SIG-M5 treated with dmso at 0.1 percent for 504 hours (cell line): ENCODE data around the gene SPOCK1.

Experiments
- DNase-seq: peaks from one replicate; lab custom pipeline; 2025; ENCODE audit not compliant: unreplicated experiment; lab: John Stamatoyannopoulos, UW

SPOCK1 gene

DNA sequence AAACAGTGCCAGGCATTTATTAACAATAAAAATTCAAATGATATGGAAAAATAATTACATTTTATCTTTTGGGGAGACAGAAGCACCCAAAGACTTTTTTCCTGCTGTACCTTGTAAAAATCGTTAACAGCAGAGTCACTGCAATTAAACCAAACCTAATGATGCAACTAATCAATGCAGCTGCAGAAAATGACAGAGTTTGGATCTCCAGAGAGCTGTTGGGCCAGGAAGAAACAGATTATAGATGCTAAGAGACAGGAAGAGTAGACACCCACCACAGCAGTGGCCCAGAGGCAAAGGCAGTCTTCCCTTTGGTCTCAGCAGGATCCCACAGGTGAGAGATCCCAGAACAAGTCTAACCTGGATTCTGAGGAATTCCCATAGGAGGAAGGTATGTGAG lies 53.0 kb downstream of the SPOCK1 start:
- DNase-seq: no peak

DNA sequence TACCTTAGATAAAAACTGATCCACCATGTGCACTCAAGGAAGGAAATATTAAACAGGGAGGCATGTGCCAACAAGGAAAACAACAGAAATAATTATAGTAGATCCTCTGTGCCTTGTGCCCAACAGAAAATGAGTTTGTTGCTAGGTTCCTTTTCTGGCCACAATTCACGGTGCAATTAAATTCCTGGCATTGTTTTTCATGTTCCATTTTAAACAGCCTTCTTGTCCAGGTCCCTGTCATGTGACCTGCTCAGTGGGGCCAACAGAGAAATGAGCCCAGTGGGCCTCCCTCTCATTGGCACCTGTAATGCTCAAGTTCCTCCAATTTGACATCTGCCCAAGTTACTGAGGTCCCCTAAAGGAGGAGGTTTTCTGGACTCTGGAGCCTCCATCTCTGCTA lies 56.5 kb downstream of the SPOCK1 start:
- no peak for DNase-seq

DNA sequence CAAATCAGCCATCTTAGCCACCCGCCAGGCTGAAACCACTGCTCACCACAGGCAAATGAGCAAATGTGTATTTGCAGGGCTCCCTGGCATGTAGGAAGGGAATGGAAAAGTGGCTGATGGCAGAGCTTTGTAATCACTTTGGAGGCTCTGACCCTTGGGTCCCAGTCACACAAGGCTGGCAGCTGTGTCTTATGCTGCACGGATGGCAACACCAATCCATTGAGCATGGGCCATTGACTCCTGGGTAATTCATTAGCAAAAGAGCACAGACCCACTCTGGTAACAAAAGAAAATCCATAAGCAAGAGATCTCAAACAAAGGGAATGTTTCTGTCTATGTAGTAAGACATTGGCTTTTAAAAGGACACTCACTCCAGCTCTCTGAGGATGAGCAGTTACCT lies 57.6 kb downstream of the SPOCK1 start:
- no peak for DNase-seq

DNA sequence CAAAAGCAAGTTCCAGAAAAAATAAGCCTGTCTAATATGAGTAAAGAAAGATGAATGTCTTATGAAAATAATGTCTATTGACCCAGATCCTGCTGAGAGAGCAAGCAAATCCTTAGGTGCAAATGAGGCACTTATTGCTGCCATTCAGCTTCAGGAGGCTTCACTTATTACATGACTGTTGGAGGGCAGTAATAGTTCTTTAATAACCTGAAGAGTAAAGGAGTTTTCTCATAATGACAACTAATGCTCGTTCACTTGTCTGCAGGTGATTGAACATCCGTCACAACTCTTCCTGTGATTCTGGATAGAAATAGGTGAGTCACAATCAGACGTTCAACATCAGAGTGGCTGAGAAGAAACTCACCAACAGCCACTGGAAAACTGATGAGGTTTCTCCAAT lies 58.3 kb downstream of the SPOCK1 start:
- DNase-seq: no peak

DNA sequence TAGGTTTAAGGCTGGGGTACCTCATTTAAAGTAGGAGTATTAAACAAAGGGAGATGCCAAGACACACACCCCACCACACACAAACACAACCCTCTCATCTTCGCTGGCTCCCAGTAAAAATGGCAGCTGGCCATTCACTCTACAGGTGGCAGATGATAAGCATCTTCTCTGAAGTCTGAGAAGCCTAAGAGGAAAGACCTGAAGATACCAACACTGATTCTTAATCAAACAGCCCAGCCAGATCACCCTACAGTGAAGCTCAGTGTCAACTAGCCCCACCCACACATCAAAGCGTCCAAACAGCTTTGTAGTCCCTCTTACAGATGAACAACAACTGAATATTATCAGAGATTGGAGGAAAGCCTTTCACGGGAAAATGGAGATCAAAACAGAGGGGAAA lies 59.5 kb downstream of the SPOCK1 start:
- no peak for DNase-seq

DNA sequence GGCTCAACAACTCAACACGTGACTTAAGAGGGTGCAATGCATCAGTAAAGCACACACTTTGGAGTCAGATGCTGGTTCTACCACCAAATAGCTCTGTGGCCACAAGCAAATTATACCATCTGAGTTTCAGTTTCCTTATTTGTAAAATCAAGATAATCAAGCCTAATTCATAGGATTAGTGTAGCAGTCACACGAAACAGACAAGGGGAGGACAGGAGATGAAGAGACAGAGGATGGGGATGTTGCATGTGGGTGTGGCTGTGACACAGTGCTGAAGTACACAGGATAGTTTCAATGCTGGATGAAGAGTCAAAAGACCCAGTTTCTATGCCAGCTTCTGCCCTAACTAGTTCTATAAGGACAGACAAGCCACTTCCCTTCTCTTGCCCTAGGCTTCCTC lies 60.2 kb downstream of the SPOCK1 start:
- DNase-seq: no peak

DNA sequence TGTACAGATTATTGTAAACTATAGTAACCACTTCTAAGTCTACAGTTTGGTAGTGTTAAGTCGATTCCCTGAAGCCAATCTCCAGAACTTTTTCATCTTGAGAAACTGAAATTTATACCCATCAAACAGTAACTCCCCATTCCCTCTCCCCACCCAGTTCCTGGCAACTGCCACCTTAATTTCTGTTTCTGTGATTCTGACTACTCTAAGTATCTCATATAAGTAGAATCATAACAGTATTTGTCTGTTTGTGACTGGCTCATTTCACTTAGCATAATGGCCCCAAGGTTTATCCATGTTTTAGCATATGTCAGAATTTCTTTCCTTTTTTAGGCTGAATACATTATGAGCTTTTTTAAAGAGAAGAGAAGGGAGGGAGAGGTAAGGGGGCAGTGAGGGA lies 61.4 kb downstream of the SPOCK1 start:
- no peak for DNase-seq

DNA sequence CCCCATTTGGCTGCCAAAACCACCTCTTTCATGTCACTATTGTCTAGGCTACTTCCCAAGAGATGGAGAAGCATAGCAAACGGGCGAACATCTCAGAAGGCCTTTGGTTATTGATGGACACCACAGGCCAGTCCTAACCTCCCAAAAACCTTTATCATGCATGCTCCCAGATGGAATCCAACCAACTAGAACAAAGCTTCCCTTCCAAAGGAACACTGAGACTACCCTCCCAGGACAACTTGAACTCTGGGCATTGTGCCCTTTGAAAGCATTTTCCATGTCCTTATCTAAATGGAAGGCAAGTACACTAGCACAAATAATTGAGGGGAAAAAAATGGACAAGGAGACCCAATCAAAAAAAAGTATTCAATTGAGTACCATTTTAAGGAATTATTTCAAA lies 65.6 kb downstream of the SPOCK1 start:
- no peak for DNase-seq

DNA sequence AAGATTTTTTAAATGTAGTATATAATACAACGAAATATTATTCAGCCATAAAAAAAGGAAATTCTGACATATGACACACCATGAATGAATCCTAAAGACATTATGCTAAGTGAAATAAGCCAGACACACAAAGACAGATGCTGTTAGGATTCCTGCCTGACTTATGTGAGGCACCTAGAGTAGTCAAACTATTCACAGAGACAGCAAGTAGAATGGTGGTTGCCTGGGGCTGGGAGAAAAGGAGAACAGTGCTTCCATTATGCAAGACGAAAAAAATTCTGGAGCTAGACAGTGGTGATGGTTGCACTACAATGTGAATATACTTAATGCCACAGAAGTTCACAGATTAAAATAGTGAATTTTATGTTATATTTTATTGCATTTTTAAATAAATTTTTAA lies 66.8 kb downstream of the SPOCK1 start:
- no peak for DNase-seq

DNA sequence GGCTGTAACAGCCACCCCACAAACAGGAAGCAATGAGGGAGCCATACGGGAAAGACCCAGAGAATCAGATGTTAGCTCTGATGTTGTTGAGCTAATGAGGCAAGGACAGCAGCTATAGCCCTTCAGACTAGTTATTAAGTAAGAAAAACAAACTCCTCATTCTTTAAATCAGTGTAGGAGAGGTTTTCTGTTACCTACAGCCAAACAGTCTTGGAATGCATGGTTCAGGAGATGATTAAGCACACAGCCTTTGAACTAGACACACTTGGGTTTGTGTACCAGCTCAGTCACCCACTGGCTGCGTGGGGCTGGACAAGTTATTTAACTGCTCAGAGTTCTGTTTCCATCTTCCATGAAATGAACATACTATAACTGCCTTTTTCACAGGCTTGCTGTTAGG lies 68.1 kb downstream of the SPOCK1 start:
- DNase-seq: no peak

DNA sequence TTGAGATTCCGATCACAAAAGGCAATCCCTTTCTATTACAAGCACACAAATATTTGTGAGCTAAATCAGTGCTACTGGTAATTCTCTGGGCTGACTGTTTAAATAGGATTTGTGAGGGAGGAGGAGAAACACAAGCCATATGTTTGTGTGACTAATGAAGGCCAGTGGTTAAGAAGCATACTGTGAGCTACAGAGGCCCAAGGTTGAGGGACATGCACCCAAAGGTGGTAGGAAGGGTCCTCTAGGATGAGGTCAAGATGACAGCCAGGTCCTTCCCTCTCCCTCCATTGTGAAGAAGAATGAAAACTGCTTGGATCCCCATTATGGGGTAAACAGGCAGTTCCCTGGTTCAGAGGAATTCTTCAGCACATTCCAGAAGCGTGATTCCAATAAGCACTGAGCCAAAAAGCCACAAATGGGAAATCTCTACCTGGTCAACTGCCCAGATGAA lies 83.9 kb downstream of the SPOCK1 start:
- no peak for DNase-seq

DNA sequence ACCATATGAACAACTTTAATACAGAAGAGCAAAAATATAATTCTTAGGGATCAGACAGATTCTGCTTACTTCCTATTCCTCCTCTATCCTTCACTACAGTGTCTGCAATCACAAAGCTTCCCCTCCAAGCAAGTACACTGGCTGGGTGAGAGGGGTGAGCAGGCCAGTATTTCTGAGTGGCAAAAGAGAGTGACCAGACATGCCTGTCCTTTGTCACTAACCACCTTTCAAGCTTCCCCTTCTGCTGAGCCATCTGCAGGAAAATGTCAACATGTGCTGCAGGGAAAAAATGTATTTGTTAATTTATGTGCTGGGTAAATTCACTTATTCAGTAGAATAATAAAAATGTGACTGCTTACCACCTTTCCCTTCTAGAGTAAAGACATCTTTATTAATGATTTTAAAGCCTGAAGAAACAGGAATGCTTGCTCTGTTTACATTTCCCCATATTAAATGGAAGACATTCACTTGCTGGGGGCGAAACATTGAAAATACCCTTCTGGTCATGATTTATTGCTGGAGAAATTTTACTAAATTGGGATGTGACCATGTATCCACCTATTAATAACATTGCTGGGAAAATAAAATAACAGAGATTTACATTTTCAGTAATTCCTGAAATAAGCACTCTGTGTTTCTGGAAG lies 84.9 kb downstream of the SPOCK1 start:
- no peak for DNase-seq

DNA sequence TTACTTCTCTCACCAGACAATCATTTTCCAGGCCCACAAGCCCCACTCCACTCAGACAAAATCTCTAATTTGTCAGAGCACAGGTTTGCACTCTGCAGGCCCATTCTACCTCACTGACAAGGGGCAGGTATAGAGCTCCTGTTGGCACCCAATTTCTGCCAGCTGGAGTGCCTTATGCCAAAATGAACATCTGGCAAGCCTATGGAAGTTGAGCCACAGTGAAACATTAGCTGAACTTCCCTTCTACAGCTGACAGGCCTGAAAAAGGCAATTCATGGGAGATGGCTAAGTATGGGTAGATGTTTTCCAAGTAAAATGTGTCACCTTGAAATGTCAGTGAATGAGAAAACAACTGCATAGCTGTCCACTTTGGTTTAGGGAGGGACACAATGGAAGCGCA lies 87.0 kb downstream of the SPOCK1 start:
- no peak for DNase-seq

DNA sequence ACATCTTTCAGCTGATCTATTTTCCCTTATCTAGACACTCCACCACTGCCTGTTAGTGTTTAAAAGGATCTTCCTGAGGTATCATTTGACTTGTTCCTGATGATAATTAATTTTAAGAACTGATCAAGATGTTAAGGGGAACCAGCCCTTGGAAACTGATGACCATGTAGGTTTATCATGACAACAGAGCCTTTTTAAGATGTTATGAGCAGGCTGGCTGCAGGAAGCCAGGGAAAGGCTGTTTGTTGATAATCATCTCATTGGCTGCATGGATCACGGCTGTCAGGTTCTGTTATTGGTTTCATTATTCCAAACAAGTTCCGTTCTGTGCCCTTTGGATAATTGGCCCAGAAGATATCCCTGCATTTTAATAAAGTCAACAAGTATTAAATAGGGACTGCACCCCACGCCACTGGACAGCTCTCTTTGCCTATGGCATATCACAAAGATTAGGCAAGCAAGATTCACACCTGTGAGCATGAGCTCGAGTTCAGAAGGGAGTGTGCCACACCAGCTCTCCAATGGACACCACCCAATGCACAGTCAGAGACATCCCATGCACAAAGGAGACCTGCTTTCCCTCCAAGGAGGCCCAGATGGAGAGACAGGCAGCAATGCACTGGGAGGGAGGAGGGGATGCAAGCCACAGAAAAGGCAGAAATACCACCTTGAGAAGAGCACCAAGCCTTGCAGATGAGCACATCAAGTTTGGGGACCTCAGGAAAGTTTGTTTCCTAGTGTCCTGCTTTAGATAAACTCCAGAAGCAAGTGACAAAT lies 88.7 kb downstream of the SPOCK1 start:
- no peak for DNase-seq

DNA sequence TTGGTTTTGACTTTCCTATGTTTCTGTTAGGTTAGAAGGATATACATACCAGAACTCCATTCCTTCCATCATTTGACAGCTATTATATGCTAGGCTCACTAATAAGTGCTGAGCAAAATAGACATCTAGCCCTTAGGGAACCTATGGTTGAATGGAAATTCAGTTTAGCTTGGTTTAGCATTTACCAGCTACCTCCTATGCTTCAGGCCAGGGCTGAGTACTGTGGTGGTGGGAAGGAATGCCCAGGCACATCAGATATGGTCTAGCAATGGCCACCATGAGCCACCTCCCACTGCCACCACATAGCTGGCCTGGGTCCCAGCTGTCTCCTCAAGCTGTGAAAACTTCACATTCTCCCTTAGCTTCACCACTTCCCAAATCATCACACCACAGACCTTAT lies 89.4 kb downstream of the SPOCK1 start:
- no peak for DNase-seq

DNA sequence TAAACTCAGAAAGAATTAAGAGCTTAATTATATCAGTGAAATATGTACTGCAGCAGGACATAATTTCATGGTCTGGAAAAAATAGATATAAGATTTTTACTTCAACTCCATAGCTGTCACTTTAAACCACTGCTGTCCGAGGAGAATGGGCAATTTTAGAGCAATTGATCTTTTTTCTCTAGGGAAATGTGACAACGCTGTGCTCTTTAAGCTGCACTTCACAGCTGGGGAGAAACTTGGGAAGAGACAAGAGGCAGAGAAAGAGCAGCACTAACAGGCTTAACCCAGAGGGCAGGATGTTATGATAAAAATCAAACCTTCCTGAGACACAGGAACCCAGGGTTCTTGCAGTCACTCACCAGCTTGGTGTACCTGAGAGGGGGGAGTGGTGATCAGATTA lies 92.0 kb downstream of the SPOCK1 start:
- no peak for DNase-seq

DNA sequence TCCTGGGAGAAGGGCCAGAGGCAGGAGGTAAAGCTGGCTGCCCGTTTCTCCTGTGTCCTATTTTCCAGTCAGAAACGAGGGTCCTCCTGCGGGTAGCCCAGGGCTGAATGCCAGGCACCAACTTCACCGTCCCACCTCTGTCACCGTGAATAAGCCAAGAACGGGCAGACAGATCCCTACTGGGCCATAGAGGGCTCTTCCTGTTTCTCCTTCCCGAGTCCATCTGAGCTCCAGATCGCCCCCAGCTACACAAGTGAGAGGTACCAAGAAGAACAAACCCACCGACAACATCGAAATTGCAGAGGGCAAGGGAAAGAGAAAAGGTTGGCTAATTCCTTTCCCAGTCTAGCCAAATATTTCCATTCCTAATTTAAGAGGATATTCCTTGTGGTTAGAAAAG lies 93.7 kb downstream of the SPOCK1 start:
- DNase-seq: no peak

DNA sequence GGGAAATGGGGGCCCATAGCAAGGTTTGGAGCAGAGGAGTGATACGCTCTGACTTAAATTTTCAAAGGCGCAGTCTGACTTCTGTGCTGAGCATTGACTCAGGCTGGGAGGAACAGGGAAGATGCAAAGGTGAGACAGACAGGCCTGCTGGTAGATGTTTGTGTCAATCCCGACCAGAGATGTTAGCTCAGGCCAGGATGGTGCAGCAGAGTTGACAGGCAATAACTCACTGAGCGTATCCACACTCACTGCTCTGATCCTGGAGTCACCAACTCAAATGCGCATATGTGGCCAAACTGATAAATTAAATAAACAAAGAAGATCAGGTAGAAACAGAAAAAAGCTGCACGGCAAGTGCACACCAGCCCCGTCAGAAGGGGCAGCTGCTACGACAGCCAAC lies 95.3 kb downstream of the SPOCK1 start:
- no peak for DNase-seq

DNA sequence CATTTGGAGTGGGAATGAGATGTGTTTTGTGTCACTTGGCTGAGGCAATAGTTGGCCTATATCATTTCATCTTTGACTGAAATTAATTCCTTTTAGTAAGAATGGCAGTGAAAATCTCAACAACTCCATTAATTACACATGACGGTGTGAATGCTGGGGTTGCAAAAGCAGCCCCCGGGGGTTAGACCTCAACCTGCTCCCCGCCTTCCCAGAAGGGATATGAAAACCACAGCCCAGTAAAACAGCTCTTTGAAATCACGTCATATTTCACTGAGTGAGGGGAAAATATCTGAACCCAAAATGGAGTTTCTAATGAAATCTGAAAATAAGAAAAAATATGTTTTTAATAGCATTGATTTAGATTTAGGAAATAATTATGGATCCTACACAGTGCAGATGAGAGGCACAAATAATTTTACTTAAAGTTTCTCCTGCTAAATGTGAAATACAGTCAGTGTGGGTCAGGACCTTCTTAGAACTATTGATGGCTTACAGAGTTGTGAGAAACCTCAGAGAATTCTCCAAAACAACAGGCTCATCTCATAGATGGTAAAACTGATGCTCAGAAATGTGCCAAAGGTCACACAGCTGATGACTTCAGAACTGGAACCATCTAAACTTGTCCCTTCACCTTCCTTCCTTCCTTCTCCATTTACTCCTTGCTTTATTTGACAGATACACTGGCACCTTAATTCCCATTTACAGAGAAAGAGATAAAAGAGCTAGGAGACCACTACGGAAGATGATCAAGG lies 96.5 kb downstream of the SPOCK1 start:
- no peak for DNase-seq

DNA sequence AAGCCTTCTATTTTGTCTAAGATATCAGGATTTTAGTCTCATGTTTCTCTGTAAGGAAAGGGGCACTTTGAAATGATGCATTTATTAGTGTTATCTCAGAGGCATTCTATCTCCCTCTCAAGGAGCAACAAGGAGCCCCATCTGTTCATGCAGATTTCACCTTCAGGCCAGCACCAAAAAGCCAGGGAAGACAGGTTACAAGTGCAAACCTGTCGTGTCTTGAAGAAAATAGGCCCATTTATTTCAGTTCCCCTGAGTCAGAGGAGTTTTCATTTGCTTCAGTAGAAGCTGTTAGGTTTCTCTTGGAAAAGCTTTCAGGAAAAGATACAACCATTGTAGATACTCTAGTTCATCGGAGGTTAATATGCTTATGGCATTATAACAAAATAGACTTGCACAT lies 97.2 kb downstream of the SPOCK1 start:
- DNase-seq: no peak

DNA sequence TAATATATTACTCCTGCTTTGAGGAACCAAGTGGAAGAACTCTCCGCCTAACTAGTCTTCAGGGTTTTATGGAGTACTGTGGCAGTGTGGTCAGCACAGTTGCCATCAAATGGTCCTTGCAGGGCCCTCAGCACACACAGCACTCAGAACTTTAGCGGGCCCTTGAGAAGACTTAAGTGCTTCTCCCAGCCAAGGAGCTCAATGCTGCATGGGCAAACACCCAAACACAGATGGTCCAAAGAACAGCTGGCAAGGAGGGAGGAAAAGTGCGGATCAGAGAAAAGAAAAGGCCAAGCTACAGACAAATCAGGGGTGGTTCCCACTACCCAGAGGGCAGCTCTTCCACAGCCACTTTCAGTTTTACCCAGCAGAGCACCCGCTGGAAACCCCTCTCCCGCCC lies 98.6 kb downstream of the SPOCK1 start:
- no peak for DNase-seq

DNA sequence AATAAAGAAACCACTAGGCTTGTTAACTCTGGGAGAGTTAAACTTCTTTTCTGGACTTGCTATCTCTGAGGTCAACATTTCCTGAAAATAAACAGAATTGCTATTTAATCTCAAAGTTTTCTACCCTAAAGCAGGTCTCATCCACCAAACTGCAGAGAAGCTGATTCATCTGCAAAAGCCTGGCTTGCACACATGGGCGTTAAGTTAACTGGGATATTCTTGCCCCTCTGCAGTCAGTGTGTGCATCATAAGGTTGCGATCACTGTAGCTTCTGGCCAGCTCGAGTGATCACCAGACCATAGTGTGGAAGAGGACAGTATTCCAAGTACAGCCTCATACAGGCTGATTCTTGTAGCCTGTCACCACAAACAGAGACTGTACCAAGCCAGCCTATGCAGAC lies 99.2 kb downstream of the SPOCK1 start:
- no peak for DNase-seq
